GM21367 (cell line): Measurements from ENCODE around the gene PRKAR1A.
"Not testable (repeated sequence)": the region's sequence is repeated elsewhere in the genome, so short reads cannot be mapped to it uniquely, and the experiment has no call there.

ENCODE experiments used
- ATAC-seq: cut with Tn5 transposase; IDR thresholded peaks from one replicate; pipeline ENCODE4 v1.9.1; 2021; ENCODE audit not compliant: unreplicated experiment

PRKAR1A gene

DNA sequence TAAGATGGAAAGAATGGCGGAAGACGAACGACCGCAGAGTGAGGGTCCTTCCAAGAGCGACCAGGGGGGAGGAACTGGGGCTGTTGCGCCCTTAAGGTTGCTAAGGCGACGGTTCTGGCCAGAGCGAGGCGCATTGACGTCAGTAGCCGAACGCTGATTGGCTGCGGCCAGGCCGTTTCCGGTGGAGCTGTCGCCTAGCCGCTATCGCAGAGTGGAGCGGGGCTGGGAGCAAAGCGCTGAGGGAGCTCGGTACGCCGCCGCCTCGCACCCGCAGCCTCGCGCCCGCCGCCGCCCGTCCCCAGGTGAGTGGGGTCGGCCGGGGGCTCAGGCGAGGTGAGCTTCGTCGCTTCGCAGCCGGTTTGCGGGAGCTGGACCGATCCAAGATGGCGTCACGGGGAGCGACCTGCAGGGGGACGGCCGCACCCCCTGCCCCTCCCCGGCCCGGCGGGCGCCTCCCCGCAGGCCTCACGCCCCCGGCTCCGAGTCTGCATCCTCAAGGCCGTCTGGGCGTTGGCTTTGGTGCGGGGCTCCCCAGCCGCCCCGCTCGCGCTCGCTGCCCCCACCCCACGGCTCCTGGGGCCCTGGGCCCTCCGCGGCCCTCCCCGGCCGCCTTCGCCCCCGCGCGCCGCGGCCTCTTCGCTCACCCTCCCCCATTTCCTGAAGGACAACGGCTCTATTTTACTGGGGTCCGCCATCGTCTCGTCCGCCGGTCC lies at the start of gene PRKAR1A:
PRKAR1A (plus strand) TSS at position 184 of the 713 bp plus-strand sequence. CDS start 2,970 bp downstream, outside the sequence.
- peak; percentile 82 for ATAC-seq

GRCh38 chr17:68463211-68464019 lies 48.8 kb upstream of the PRKAR1A start:
- no peak for ATAC-seq

DNA sequence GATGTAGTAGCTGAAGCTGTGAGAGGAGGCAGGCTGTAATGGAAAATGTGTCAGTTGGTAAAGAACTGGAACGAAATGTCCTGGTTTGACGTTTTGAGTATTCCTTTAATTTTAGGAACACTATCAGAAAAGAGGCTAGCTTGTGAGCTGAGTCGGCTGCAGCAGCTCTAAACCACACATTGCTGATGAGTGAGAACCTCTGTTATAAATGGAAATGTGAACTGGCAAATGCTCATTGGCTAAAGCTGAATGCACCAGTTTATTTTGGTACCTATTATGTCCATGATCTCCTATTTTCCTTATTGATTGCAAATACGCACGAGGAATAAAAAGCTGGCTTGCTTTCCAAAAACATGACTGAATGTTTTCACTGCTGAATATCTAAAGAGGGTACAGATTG lies 43.9 kb upstream of the PRKAR1A start:
- no peak for ATAC-seq

DNA sequence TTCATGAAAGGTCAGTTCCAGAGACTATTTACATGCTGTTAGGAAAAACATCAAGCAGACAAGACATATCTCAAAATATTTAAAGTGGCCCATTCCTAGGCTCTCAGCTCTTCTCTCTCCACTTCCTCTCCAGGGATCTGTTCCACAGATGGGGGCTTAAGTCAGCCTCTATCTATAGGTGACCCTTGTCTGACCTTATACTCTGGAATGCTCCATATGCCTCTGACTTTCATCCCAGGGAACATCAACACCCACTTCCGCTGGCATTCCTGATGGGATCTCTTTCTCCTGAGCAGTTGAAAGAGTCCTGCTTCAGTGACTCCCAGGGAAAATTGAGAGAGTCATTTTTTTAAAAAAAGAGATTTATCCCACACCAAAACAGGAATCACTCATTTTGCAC lies 43.4 kb upstream of the PRKAR1A start:
- ATAC-seq: no peak

DNA sequence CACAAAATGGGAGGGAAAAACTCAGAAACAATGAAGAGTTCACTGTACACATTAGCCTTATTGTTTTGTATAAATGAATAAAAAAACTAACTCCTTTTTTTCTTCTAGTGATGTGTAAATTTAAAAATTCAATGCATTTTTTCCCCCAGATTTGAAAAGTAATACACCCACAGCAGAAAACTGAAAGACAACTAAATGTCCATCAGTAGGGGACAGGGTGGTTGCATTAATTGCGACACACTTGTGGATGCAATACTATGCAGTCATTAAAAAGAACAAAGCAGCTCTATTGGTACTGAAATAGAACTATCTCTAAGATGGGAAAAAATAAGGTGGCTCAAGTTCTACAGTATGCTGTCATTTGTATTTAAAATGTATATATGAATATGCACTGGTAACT lies 41.3 kb upstream of the PRKAR1A start:
- no peak for ATAC-seq

- ATAC-seq: no peak
Measured at GRCh38 chr17:68480885-68481284, 31.3 kb upstream of the PRKAR1A start.

GRCh38 chr17:68482576-68483041 lies 29.6 kb upstream of the PRKAR1A start:
- ATAC-seq: no peak

GRCh38 chr17:68484458-68484857 lies 27.8 kb upstream of the PRKAR1A start:
- ATAC-seq: no peak

GRCh38 chr17:68489919-68490318 lies 22.3 kb upstream of the PRKAR1A start:
- ATAC-seq: no peak

DNA sequence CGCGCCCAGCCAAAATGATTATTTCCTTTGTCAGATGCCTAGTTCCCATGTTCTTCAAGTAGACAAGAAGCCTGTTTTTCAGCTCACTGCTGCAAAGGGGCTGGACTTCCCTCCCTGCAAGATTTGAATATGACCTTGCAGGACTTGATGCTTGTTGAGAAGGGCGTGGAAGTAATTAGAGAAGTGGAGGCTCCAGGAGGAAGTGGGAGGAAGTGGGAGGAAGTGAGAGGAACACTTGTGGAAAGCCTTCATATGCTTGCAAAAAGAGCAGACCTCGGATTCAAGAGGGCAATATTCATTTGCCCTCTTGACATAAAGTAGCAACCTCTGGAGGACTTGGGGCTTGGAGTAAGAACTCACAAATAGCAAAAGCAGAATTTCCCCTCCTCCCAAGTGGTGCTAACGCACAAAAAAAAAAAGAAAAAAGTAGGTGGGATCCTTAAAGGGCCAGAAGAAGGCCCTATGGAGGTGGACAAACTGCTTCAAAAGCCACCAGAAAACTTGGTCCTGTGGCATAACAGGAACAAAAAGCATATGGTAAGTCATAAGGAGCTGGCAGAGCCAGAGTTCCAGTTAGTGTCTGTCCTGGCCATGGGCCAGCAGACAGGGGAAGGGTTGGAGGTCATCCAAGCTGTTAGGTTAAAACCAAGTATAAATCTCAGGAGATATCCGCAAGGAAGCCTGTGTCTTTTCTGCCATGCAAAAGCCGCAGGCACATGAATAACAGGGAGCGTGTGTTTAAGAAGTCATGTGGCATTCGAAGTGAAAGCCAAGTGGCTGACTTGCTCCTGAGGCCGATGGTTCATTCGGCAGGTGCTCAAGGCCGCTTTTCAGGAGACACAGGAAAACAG lies 20.6 kb upstream of the PRKAR1A start:
- ATAC-seq: no peak

GRCh38 chr17:68492394-68493054 lies 19.7 kb upstream of the PRKAR1A start:
- ATAC-seq: not testable (repeated sequence)

DNA sequence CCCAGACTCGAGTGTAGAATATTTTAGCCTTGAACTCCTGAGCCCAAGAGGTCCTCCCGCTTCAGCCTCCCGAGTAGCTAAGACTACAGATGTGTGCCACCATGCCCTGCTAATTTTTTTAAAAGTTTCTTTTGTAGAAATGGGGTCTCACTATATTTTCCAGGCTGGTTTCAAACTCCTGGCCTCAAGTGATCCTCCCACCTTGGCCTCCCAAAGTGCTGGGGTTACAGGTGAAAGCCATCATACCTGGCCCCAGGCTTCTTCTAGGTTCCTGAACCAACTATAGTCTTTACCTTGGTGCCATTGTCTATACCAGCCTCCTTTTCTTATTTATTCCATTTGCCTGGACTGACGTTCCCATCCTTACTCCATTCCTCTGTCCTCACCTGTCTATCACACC lies 17.1 kb upstream of the PRKAR1A start:
- ATAC-seq: no peak

DNA sequence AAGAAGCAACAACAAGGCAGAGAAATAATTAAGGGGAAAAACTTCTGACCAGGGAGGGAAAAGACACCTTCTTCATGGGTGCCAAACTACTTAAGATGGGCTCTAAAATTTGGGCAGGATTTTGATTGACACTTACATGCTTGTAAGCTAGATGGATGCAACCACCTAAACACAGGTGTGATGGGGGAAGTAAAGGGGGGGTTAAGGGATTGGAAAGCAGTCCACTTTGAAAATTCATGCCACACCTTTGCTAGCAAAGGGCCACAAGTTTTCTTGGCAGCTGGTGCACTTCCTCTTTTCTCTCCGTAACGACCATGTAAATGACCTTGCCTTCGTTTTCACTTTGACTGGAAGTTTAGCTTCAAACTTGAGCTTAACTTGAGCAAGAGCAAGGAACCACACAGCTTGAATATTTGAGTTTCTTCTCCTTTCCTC lies 14.3 kb upstream of the PRKAR1A start:
- ATAC-seq: peak; percentile 77

GRCh38 chr17:68498479-68499326 lies 13.5 kb upstream of the PRKAR1A start:
- peak; percentile 22 for ATAC-seq

GRCh38 chr17:68499587-68499986 lies 12.6 kb upstream of the PRKAR1A start:
- no peak for ATAC-seq

GRCh38 chr17:68501074-68501473 lies 11.2 kb upstream of the PRKAR1A start:
- ATAC-seq: no peak

DNA sequence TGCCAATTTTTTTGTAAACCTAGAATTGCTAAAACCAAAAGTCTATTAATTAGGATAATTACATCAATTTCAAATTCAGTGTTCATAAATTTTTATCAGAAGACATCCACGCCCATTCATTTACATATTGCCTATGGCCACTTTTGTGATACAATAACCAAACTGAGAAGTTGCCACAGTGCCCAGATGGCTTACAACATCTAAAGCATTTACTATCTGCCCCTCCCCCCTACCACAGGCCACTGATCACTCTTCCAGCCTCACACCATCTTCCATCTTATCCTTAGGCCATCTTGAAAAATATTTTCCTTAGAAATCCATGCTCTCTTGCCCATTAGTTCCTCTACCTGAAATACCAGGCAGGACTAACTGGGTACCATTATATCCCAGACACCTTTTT lies 6.3 kb upstream of the PRKAR1A start:
- no peak for ATAC-seq

DNA sequence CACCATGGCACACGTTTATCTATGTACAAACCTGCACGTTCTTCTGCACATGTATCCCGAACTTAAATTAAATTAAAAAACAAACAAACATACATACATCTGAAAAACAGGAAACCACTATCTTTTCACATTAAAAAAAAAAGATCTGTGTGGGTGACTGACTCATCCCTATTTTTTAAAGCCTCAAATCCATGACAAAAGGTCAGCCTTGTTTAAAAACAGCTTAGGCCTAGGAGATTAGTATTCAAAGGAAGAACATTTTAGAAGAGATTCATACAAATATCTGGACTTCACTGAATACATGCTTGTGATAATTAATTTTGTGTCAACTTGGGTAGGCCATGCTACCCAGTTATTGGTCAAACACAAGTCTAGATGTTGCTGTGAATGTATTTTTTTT lies 4.7 kb upstream of the PRKAR1A start:
- ATAC-seq: no peak

GRCh38 chr17:68509141-68510057 lies 2.8 kb upstream of the PRKAR1A start:
- ATAC-seq: no peak
